ENCODE measurements around the gene ALDOA. TPM values are rescaled to one million over a fixed set of nuclear protein-coding genes. Genes with fewer than 3 reads are reported as not detected.
A peak's percentile ranks its signal among the peaks of the same experiment; 100 is the strongest.

Gene ALDOA
- polyA plus RNA-seq, 4 donors, result 406 to 1,111 (median 984) TPM

DNA sequence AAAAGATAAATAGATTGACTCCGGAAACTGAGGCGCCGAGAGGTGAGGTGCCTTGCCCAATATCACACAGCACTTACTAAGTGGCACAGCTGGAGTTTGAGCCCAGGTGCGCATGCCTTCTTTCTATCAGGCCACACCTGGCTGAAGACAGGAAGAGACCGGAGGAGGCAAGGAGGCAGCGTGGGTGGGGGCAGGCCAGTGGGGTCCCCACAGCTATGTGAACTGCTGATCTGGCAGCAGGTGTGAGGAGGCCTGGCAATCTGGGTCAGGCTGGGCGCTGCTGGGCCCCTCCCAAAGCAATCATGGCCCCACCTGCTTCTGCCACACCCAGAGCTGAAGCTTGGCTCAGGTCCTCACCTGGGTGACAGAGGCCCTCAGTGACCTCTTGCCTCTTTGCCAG is 49.7 kb downstream of the ALDOA start:
- Histone ChIP-seq H3K27me3 (ENCODE audit: control insufficient read depth in 3 of 3, insufficient read depth in 3 of 3, low read length in 3 of 3) (no peaks in the 10 kb centered on the region), H3K9me3 (ENCODE audit: control insufficient read depth in 2 of 2, insufficient read depth in 1 of 2, low read depth in 1 of 2, low read length in 1 of 2) (no peaks in the 10 kb centered on the region), H3K4me3 (ENCODE audit: low read depth in 1 of 3, low read length in 3 of 3) (no peak overlapping the region), H3K27ac (ENCODE audit: low read depth in 1 of 3, low read length in 2 of 3) (peak overlapping the region; percentile 69 to 77 (median 75)), H3K4me1 (ENCODE audit: control insufficient read depth in 3 of 3, insufficient read depth in 2 of 3, low read depth in 1 of 3, low read length in 2 of 3) (peaks cover 3 to 68% (median 10%) of the 10 kb centered on the region in 3 donors), H3K36me3 (ENCODE audit: control insufficient read depth in 3 of 3, insufficient read depth in 2 of 3, low read depth in 1 of 3, low read length in 3 of 3) (peaks cover 12 to 98% (median 26%) of the 10 kb centered on the region in 3 donors)
- FAIRE-seq (no peak), DNase-seq (peak; percentile 94 to 98)
- 12 to 60% (median 29%) methylated on average over 6 to 7 of the region's 7 CpGs for WGBS, 3 donors

GRCh38 chr16:30116291-30117207 is 51.0 kb downstream of the ALDOA start:
- DNase-seq, result peak in 1 of 2 donors; percentile 45
- 69 to 82% (median 71%) methylated on average over 16 of the region's 16 CpGs for WGBS, 3 donors
- Histone ChIP-seq H3K27me3 (ENCODE audit: control insufficient read depth in 3 of 3, insufficient read depth in 3 of 3, low read length in 3 of 3) (no peaks in the 10 kb centered on the region), H3K9me3 (ENCODE audit: control insufficient read depth in 2 of 2, insufficient read depth in 1 of 2, low read depth in 1 of 2, low read length in 1 of 2) (no peaks in the 10 kb centered on the region), H3K36me3 (ENCODE audit: control insufficient read depth in 3 of 3, insufficient read depth in 2 of 3, low read depth in 1 of 3, low read length in 3 of 3) (peaks cover 9 to 98% (median 15%) of the 10 kb centered on the region in 3 donors), H3K4me3 (ENCODE audit: low read depth in 1 of 3, low read length in 3 of 3) (no peak overlapping the region), H3K4me1 (ENCODE audit: control insufficient read depth in 3 of 3, insufficient read depth in 2 of 3, low read depth in 1 of 3, low read length in 2 of 3) (peaks cover 3 to 80% (median 11%) of the 10 kb centered on the region in 3 donors), H3K27ac (ENCODE audit: low read depth in 1 of 3, low read length in 2 of 3) (peak overlapping the region; percentile 74 to 77 (median 75))
- no peak for FAIRE-seq

DNA sequence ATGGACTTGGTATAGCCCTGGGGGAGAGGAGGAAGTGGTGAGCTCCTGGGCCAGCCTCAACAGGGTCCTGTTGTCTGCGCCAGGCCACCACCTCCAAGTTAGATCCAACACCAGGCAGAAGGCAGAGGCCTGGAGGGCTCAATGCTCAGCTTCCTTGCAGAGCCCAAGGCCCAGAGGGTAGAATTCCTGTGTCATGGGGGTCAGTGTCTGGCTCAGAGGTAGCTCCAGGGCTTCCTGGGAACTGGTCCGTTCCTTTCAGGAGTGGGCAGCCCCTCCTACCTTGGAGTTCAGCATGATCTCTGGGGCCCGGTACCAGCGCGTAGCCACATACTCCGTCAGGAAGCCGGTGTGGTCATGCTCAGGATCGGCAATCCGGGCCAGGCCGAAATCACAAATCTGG is 52.2 kb downstream of the ALDOA start:
- WGBS, 3 donors, result 94 to 98% (median 95%) methylated on average over 10 of the region's 10 CpGs
- H3K4me1 ChIP-seq (ENCODE audit: control insufficient read depth in 3 of 3, insufficient read depth in 2 of 3, low read depth in 1 of 3, low read length in 2 of 3), result peaks cover 3 to 88% (median 12%) of the 10 kb centered on the region in 3 donors
- DNase-seq, result no peak
- FAIRE-seq, result no peak
- no peaks in the 10 kb centered on the region for H3K27me3 ChIP-seq (ENCODE audit: control insufficient read depth in 3 of 3, insufficient read depth in 3 of 3, low read length in 3 of 3)
- H3K9me3 ChIP-seq (ENCODE audit: control insufficient read depth in 2 of 2, insufficient read depth in 1 of 2, low read depth in 1 of 2, low read length in 1 of 2), result no peaks in the 10 kb centered on the region
- H3K27ac ChIP-seq (ENCODE audit: low read depth in 1 of 3, low read length in 2 of 3), result peak overlapping the region in 2 of 3 donors; percentile 74 to 77
- H3K4me3 ChIP-seq (ENCODE audit: low read depth in 1 of 3, low read length in 3 of 3), result no peak overlapping the region
- peaks cover 9 to 97% (median 12%) of the 10 kb centered on the region in 3 donors for H3K36me3 ChIP-seq (ENCODE audit: control insufficient read depth in 3 of 3, insufficient read depth in 2 of 3, low read depth in 1 of 3, low read length in 3 of 3)

GRCh38 chr16:30119428-30119827 is 53.9 kb downstream of the ALDOA start:
- FAIRE-seq, result no peak
- no peaks in the 10 kb centered on the region for H3K27me3 ChIP-seq (ENCODE audit: control insufficient read depth in 3 of 3, insufficient read depth in 3 of 3, low read length in 3 of 3)
- no peak overlapping the region for H3K4me3 ChIP-seq (ENCODE audit: low read depth in 1 of 3, low read length in 3 of 3)
- DNase-seq, result no peak
- no peaks in the 10 kb centered on the region for H3K9me3 ChIP-seq (ENCODE audit: control insufficient read depth in 2 of 2, insufficient read depth in 1 of 2, low read depth in 1 of 2, low read length in 1 of 2)
- peaks cover 0 to 78% (median 12%) of the 10 kb centered on the region in 3 donors for H3K4me1 ChIP-seq (ENCODE audit: control insufficient read depth in 3 of 3, insufficient read depth in 2 of 3, low read depth in 1 of 3, low read length in 2 of 3)
- H3K27ac ChIP-seq (ENCODE audit: low read depth in 1 of 3, low read length in 2 of 3), result peak overlapping the region in 2 of 3 donors; percentile 93 to 99
- 83 to 90% (median 87%) methylated on average over 2 of the region's 2 CpGs for WGBS, 3 donors
- H3K36me3 ChIP-seq (ENCODE audit: control insufficient read depth in 3 of 3, insufficient read depth in 2 of 3, low read depth in 1 of 3, low read length in 3 of 3), result peaks cover 6 to 80% (median 9%) of the 10 kb centered on the region in 3 donors

Other genes starting within 250 kb of the ALDOA start
- 10 to 100 TPM; 36.9 to 46.0 (median 43.1) TPM for gene PAGR1, start 249.6 kb upstream of the ALDOA start, polyA plus RNA-seq
- gene MVP, start 245.3 kb upstream of the ALDOA start, polyA plus RNA-seq, result 100 to 1,000 TPM; 175 to 558 (median 292) TPM
- gene CDIPT, start 202.5 kb upstream of the ALDOA start, polyA plus RNA-seq, result 10 to 100 TPM; 51.9 to 76.9 (median 61.2) TPM
- 10 to 100 TPM in 2 of 4 donors, under 1 TPM in 2; 0.67 to 38.9 (median 8.8) TPM for gene SEZ6L2, start 166.2 kb upstream of the ALDOA start, polyA plus RNA-seq
- gene ASPHD1, start 165.3 kb upstream of the ALDOA start, polyA plus RNA-seq, result 10 to 100 TPM in 1 of 4 donors, 1 to 10 TPM in 2, under 1 TPM in 1; 0.67 to 11.5 (median 3.0) TPM
- gene KCTD13, start 139.5 kb upstream of the ALDOA start, polyA plus RNA-seq, result 10 to 100 TPM; 10.8 to 26.6 (median 15.9) TPM
- gene TMEM219, start 103.7 kb upstream of the ALDOA start, polyA plus RNA-seq, result 100 to 1,000 TPM; 163 to 334 (median 242) TPM
- gene TAOK2, start 91.9 kb upstream of the ALDOA start, polyA plus RNA-seq, result 10 to 100 TPM; 21.6 to 36.7 (median 29.0) TPM
- 10 to 100 TPM; 10.1 to 15.2 (median 14.8) TPM for gene HIRIP3, start 70.1 kb upstream of the ALDOA start, polyA plus RNA-seq
- 10 to 100 TPM; 49.2 to 80.4 (median 55.9) TPM for gene INO80E, start 69.5 kb upstream of the ALDOA start, polyA plus RNA-seq
- gene DOC2A, start 54.7 kb upstream of the ALDOA start, polyA plus RNA-seq, result 1 to 10 TPM in 3 of 4 donors, not detected in 1; 1.3 to 4.6 (median 1.6) TPM
- gene C16orf92, start 42.6 kb upstream of the ALDOA start, polyA plus RNA-seq, result not detected
- 1 to 10 TPM in 1 of 4 donors, under 1 TPM in 1, not detected in 2; 0.47 to 1.4 TPM for gene TLCD3B, start 34.5 kb upstream of the ALDOA start, polyA plus RNA-seq
- gene PPP4C, start 10.2 kb downstream of the ALDOA start, polyA plus RNA-seq, result 100 to 1,000 TPM in 3 of 4 donors, 10 to 100 TPM in 1; 93.0 to 145 (median 122) TPM
- 1 to 10 TPM in 2 of 4 donors, under 1 TPM in 2; 0.54 to 1.6 (median 1.2) TPM for gene TBX6, start 26.2 kb downstream of the ALDOA start, polyA plus RNA-seq
- 100 to 1,000 TPM in 2 of 4 donors, 10 to 100 TPM in 2; 39.6 to 154 (median 99.6) TPM for gene YPEL3, start 30.5 kb downstream of the ALDOA start, polyA plus RNA-seq
- gene GDPD3, start 47.8 kb downstream of the ALDOA start, polyA plus RNA-seq, result 10 to 100 TPM; 13.2 to 23.9 (median 19.5) TPM
- gene MAPK3, start 57.5 kb downstream of the ALDOA start, polyA plus RNA-seq, result 100 to 1,000 TPM; 174 to 241 (median 194) TPM
- gene CORO1A, start 117.8 kb downstream of the ALDOA start, polyA plus RNA-seq, result 10 to 100 TPM; 27.3 to 65.7 (median 32.7) TPM
- 100 to 1,000 TPM in 3 of 4 donors, 10 to 100 TPM in 1; 55.8 to 614 (median 378) TPM for gene BOLA2B, start 127.9 kb downstream of the ALDOA start, polyA plus RNA-seq
- 100 to 1,000 TPM in 2 of 4 donors, 10 to 100 TPM in 2; 77.2 to 318 (median 185) TPM for gene SLX1A, start 128.1 kb downstream of the ALDOA start, polyA plus RNA-seq
- gene SULT1A3, start 133.5 kb downstream of the ALDOA start, polyA plus RNA-seq, result 100 to 1,000 TPM in 2 of 4 donors, 10 to 100 TPM in 2; 34.6 to 376 (median 148) TPM
- gene NPIPB13, start 182.7 kb downstream of the ALDOA start, polyA plus RNA-seq, result 10 to 100 TPM in 2 of 4 donors, 1 to 10 TPM in 2; 2.7 to 16.6 (median 7.3) TPM

Measured in small intestine (tissue), 7 donors.